BLaER1 (cell line): ENCODE data around the gene ARHGAP26.

Source experiments
- H3K27ac ChIP-seq: shearing (Covaris generic); formaldehyde crosslinking; 2 replicates; pipeline ENCODE4 v1.8.1; 2022
- H3K27me3 ChIP-seq: shearing (Covaris generic); formaldehyde crosslinking; 2 replicates; pipeline ENCODE4 v1.8.1; 2022
- H3K36me3 ChIP-seq: shearing (Covaris generic); formaldehyde crosslinking; 2 replicates; pipeline ENCODE4 v1.8.1; 2022
- H3K4me1 ChIP-seq: shearing (Covaris generic); formaldehyde crosslinking; 2 replicates; pipeline ENCODE4 v1.8.1; 2022
- H3K4me2 ChIP-seq: shearing (Covaris generic); formaldehyde crosslinking; 2 replicates; pipeline ENCODE4 v1.8.1; 2022
- H3K4me3 ChIP-seq: shearing (Covaris generic); formaldehyde crosslinking; 2 replicates; pipeline ENCODE4 v1.8.1; 2022
- H3K9ac ChIP-seq: shearing (Covaris generic); formaldehyde crosslinking; 2 replicates; pipeline ENCODE4 v1.8.1; 2022
- H3K9me3 ChIP-seq: shearing (Covaris generic); formaldehyde crosslinking; 2 replicates; pipeline ENCODE4 v1.8.1; 2022
- H4K20me1 ChIP-seq: shearing (Covaris generic); formaldehyde crosslinking; 2 replicates; pipeline ENCODE4 v1.8.1; 2022
- Cebpa-rat ChIP-seq: shearing (Covaris generic); IDR thresholded peaks from 2 replicates; pipeline ENCODE4 v1.8.1; 2022

Gene ARHGAP26

DNA sequence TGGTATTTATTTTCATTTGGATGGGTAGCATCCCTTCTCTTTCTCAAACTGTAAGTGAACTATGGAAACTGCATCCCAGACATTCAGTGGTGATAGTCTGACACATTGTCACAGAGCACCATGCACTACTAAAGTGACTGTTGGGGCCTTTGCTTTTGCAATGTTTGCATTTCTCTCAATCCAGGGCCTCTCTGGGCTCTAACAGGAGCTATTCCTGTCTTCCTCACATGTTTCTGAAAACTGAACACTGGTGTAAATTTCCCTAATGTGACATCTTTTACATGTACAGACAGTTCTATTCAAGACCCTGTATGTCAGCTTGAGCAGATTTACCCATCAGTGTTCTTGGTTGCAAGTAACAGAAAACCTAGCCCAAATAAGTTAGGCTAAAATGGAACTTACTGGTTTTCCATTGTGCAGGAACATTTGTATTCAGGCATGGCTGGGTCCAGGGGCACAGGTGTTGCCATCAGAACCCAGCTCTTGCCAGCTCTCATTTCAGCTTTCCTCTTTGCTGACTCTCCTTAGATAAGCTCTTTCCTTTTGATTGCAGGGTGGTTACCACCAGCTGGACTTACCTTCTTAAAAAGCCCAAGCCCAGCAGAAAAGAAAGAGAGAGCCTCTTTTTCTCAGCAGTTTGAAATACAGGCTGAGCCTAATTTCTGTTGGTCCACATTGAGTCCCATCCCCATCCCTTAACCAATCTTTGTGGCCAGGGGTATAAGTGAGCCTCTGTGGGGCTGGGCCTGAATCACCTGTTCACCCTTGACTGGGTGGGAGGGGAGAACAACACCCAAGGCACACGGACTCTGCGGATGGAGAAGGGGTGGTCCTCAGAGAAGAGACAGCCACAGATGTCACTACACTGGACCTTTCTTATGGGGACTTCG, 399.0 kb downstream of the ARHGAP26 start:
- H3K27ac ChIP-seq = no peak overlapping the region
- peaks cover 9% of the 10 kb centered on the region; the same call in 1 of the 2 replicates for H3K4me1 ChIP-seq
- no peaks in the 10 kb centered on the region for H4K20me1 ChIP-seq
- no peaks in the 10 kb centered on the region; the same call in 1 of the 2 replicates for H3K36me3 ChIP-seq
- no peak overlapping the region for H3K4me3 ChIP-seq
- H3K9me3 ChIP-seq = no peaks in the 10 kb centered on the region
- H3K4me2 ChIP-seq = no peak overlapping the region
- TF ChIP-seq Cebpa-rat = no peak
- H3K27me3 ChIP-seq = no peaks in the 10 kb centered on the region
- H3K9ac ChIP-seq = no peak overlapping the region

DNA sequence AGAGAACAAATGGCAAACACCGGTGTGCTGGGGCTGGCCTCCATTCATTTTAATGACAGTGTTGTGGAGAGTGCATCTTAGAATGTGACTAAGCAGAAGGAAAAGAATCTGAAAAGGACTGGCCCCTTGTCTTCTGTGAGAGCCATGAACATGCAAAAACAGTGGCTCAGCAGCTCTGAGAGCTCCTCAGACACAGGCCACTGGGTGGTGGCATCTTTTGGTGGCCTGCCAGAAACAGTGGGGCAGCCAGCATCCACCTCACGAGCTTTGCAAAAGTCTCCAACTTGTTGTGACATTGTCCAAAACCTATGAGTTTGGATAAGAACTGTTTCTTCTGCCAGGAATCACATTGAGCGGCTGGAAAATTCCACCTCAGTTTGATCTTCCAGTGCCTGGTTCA, 399.9 kb downstream of the ARHGAP26 start:
- Histone ChIP-seq H3K9ac (no peak overlapping the region), H3K36me3 (no peaks in the 10 kb centered on the region; the same call in 1 of the 2 replicates), H3K9me3 (no peaks in the 10 kb centered on the region), H3K27ac (no peak overlapping the region), H3K27me3 (no peaks in the 10 kb centered on the region), H4K20me1 (no peaks in the 10 kb centered on the region), H3K4me2 (no peak overlapping the region), H3K4me3 (no peak overlapping the region), H3K4me1 (peaks cover 6% of the 10 kb centered on the region; the same call in 1 of the 2 replicates)
- TF ChIP-seq Cebpa-rat = no peak

DNA sequence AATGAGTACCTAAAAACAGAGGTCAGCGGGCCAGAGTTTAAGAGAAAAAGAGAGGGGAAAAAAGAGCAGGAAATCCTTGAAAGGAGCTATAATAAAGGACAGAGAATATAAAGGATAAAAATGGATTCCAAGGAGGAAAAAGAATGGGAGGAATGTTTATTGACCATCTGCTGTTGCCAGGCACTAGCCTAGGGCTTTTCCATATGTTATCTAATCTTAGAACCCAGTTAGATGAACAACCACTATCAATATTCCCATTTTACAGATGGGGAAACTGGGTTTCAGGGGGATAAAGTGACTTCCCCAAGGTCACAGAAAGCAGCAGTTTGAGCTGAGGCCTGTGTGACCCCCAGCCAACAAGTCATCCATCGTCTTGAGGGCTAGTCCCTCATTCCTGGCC, 400.8 kb downstream of the ARHGAP26 start:
- Histone ChIP-seq H3K9me3 (no peaks in the 10 kb centered on the region), H3K27ac (no peak overlapping the region), H3K4me3 (no peak overlapping the region), H3K9ac (no peak overlapping the region), H4K20me1 (no peaks in the 10 kb centered on the region), H3K27me3 (no peaks in the 10 kb centered on the region), H3K4me1 (peaks cover 4% of the 10 kb centered on the region), H3K4me2 (no peak overlapping the region), H3K36me3 (no peaks in the 10 kb centered on the region; the same call in 1 of the 2 replicates)
- no peak for TF ChIP-seq Cebpa-rat

DNA sequence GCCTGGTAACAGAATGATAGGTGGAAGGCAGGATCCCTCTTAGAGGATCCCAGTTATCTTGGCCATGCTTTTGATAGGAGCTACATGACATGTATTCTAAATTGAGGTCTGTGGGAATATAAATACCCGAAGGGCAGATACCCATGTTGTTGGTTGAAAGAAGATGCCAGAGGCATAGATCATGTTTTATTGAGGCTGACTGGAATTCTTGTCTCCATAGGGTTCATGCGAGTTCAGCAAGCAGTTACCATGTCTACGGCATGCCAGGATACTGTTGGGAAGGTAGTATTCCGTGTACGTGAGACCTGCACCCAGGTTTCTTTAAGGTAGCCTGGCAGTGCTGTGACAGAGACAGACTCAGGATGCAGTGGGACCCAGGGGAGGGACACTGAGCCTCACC, 402.6 kb downstream of the ARHGAP26 start:
- Histone ChIP-seq H3K4me3 (no peak overlapping the region), H3K4me1 (peaks cover 22% of the 10 kb centered on the region), H4K20me1 (no peaks in the 10 kb centered on the region), H3K9ac (no peak overlapping the region), H3K4me2 (no peak overlapping the region), H3K27me3 (no peaks in the 10 kb centered on the region), H3K9me3 (no peaks in the 10 kb centered on the region), H3K36me3 (no peaks in the 10 kb centered on the region; the same call in 1 of the 2 replicates), H3K27ac (no peak overlapping the region)
- TF ChIP-seq Cebpa-rat = no peak

DNA sequence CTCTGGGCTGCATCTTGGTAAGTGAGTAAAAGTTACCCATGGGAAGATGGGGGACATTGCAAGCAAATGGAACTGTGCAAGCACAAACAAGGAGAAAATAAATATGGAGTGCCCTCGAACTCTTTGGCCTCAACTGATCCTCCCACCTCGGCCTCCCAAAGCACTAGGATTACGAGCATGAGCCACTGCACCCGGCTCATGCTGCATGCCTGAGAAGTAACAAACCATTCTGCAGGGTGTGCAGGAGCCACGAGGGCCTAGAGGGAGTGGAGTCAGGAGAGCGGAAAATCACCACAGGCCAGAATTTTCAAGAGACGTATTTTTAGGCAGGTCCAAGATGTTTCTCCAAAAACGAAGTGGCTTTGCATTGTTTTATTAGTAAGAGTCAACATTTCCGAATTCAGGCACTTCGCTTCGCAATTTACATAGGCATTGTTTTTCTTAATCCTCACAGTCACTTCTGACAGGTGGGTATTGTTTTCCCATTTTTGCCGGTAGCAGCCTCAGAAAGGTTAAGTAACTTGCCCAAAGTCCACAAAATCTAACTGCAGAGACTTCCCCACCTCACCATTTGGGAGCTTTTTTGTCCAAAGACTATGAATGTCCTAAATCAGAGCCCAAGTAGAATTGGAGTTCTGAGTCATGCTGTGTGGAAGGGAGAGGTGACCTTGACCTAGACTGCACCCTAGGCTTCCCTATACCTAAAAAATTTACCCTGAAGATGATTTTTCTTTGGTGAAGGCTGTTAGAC, 403.1 kb downstream of the ARHGAP26 start:
- Histone ChIP-seq H3K27ac (no peak overlapping the region), H3K9ac (no peak overlapping the region), H3K9me3 (no peaks in the 10 kb centered on the region), H3K36me3 (no peaks in the 10 kb centered on the region; the same call in 1 of the 2 replicates), H3K4me1 (peaks cover 27% of the 10 kb centered on the region), H3K4me2 (no peak overlapping the region), H4K20me1 (no peaks in the 10 kb centered on the region), H3K27me3 (no peaks in the 10 kb centered on the region), H3K4me3 (no peak overlapping the region)
- TF ChIP-seq Cebpa-rat = no peak

DNA sequence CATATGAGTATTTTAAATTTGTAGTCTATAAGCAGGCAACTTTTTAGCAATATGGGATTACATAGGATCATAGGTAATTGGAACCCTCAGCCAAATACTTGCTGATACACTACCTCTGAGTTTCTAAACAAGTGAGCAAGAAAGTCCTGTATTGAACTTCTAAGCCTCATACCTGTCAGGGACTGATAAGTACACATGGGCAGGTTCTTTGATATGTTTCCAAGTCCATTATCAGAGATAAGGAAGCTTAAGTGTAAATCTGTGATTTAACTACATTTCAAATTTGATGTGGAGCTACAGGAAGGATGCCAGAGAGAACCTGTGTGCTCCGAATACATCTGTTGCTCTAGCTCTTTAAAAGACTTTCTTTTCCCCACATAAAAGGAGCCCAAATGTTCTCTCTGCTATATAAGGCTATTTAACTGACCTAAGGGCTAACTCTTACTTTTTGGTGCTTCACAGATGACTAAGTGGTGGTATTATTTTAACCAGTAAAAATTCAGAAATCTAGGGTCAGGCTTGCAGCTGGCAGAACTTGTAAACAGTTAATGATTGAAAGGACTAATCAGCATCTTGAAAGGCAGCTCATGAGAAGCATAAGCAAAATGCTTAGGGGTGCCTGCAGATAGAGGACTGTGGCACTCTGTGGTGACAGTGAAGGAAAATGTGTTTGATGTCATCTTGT, 404.7 kb downstream of the ARHGAP26 start:
- no peaks in the 10 kb centered on the region for H3K27me3 ChIP-seq
- H3K4me1 ChIP-seq = peaks cover 33% of the 10 kb centered on the region
- no peaks in the 10 kb centered on the region; the same call in 1 of the 2 replicates for H3K36me3 ChIP-seq
- H3K4me2 ChIP-seq = no peak overlapping the region
- no peak overlapping the region for H3K9ac ChIP-seq
- H3K9me3 ChIP-seq = no peaks in the 10 kb centered on the region
- H3K27ac ChIP-seq = no peak overlapping the region
- no peaks in the 10 kb centered on the region for H4K20me1 ChIP-seq
- no peak for TF ChIP-seq Cebpa-rat
- no peak overlapping the region for H3K4me3 ChIP-seq

DNA sequence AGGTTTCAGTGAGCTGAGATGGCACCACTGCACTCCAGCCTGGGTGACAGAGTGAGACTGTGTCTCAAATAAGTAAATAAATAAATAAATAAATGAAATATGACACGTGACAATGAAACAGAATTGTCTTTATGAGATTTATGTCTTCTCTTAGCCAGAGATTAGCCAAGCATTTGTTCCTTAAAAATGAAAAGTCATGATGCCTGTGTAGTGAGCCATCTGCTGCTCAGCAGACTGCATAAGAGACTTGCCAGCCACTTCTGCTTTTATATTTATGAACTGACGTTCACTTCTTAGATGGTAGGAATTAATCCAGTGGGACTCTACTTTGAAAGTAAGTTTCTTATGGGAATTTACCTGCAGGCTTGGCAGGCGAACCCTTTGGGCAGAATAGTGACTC, 405.9 kb downstream of the ARHGAP26 start:
- H3K27me3 ChIP-seq = no peaks in the 10 kb centered on the region
- TF ChIP-seq Cebpa-rat = no peak
- no peak overlapping the region for H3K9ac ChIP-seq
- no peak overlapping the region for H3K27ac ChIP-seq
- no peaks in the 10 kb centered on the region; the same call in 1 of the 2 replicates for H3K36me3 ChIP-seq
- peaks cover 44% of the 10 kb centered on the region for H3K4me1 ChIP-seq
- H3K9me3 ChIP-seq = peaks cover 9% of the 10 kb centered on the region
- H3K4me3 ChIP-seq = no peak overlapping the region
- no peaks in the 10 kb centered on the region for H4K20me1 ChIP-seq
- H3K4me2 ChIP-seq = peak overlapping the region; percentile 22

DNA sequence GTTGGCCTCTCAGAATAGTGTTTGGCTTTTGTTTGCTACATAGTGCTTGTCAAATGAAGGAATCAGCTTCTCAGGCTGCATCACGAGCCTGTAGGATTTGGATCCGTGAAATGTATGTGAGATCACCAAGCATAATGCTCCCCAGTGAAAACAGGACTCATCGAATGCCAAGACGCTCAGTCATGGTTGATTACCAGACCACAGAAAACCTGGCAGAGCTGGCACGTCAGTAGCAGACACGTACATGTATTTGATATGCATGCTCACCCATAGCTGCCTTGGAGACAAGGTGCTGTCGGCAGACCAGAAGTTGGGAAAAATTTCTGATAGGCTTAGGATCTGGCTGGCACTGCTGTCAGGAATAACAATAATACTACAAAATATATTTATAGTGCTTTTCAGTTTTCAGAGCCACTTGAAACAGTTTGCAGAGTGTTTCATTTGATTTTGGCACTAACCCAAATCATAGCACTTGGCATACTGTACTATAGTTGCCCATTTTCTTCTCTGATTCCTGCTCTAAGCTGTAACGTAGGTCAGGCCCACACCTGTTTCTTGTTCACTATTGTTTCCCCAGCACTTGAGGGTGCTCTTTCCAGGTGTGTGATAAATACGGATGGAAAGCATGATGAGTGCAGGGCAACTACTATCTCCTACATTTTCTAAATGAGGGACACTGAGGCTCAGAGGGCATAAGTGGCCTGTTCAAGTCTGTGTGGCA, 407.2 kb downstream of the ARHGAP26 start:
- Histone ChIP-seq H3K4me1 (peaks cover 58% of the 10 kb centered on the region), H3K36me3 (no peaks in the 10 kb centered on the region; the same call in 1 of the 2 replicates), H3K27me3 (no peaks in the 10 kb centered on the region), H3K4me3 (no peak overlapping the region), H3K9me3 (peaks cover 9% of the 10 kb centered on the region), H4K20me1 (no peaks in the 10 kb centered on the region), H3K27ac (no peak overlapping the region), H3K9ac (no peak overlapping the region), H3K4me2 (peak overlapping the region; percentile 22)
- TF ChIP-seq Cebpa-rat = no peak

DNA sequence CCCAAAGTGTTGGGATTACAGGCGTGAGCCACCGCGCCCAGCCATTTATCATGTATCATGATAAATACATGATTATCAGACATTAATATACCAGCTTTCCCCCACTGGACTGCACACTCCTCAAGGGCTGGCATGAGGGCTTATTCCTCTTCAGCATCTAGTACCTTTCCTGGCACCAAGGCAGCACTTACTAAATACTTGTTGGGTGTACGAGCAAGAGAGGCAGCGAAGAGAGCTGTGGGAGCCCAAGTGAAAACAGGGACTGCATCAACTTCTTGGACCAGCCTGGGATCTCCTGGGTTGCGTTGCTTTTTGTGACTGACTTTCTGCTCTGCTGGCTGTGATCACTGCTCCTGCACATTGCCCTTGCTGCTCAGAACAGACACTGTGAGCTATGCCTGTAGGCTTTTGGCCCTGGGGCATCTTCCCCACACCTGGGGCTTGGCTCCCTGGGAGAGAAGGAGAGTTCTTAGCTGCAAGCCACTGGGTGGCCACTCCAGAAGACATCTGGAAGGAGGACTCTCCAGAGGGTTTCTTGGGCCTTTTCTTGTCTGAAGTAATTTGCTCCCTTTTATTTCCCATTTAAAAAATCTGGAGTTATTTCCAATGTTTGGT, 409.1 kb downstream of the ARHGAP26 start:
- Histone ChIP-seq H3K36me3 (no peaks in the 10 kb centered on the region), H3K27me3 (no peaks in the 10 kb centered on the region), H3K4me2 (no peak overlapping the region), H4K20me1 (no peaks in the 10 kb centered on the region), H3K4me1 (peaks cover 76% of the 10 kb centered on the region), H3K27ac (no peak overlapping the region), H3K4me3 (no peak overlapping the region), H3K9me3 (peaks cover 9% of the 10 kb centered on the region), H3K9ac (no peak overlapping the region)
- no peak for TF ChIP-seq Cebpa-rat
